ENCODE data around the gene ANKRD55.
A peak's percentile ranks its signal among the peaks of the same experiment; 100 is the strongest.

ANKRD55 gene

GRCh38 chr5:56282216-56282615 is 49.1 kb upstream of the ANKRD55 start (continued):
- TF ChIP-seq, protein P1, sequence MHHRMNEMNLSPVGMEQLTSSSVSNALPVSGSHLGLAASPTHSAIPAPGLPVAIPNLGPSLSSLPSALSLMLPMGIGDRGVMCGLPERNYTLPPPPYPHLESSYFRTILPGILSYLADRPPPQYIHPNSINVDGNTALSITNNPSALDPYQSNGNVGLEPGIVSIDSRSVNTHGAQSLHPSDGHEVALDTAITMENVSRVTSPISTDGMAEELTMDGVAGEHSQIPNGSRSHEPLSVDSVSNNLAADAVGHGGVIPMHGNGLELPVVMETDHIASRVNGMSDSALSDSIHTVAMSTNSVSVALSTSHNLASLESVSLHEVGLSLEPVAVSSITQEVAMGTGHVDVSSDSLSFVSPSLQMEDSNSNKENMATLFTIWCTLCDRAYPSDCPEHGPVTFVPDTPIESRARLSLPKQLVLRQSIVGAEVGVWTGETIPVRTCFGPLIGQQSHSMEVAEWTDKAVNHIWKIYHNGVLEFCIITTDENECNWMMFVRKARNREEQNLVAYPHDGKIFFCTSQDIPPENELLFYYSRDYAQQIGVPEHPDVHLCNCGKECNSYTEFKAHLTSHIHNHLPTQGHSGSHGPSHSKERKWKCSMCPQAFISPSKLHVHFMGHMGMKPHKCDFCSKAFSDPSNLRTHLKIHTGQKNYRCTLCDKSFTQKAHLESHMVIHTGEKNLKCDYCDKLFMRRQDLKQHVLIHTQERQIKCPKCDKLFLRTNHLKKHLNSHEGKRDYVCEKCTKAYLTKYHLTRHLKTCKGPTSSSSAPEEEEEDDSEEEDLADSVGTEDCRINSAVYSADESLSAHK (tag by site-specific recombination; IDR thresholded peaks at IDR 0.05), result no peak
- TF ChIP-seq, protein P2, sequence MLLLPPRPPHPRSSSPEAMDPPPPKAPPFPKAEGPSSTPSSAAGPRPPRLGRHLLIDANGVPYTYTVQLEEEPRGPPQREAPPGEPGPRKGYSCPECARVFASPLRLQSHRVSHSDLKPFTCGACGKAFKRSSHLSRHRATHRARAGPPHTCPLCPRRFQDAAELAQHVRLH (tag by site-specific recombination; IDR thresholded peaks at IDR 0.05), result no peak
- TF ChIP-seq ZNF664 (tag by site-specific recombination; IDR thresholded peaks at IDR 0.05) (no peak), ZNF146 (tag by site-specific recombination; IDR thresholded peaks at IDR 0.05) (no peak), ZNF571 (tag by site-specific recombination; IDR thresholded peaks at IDR 0.05) (no peak), EGR2 (tag by site-specific recombination; IDR thresholded peaks at IDR 0.05; ENCODE audit: low read depth) (no peak), ZBTB10 (tag by site-specific recombination; IDR thresholded peaks at IDR 0.05) (no peak), ZFP41 (tag by site-specific recombination; IDR thresholded peaks at IDR 0.05; ENCODE audit: borderline replicate concordance) (no peak)
- TF ChIP-seq, protein P3, sequence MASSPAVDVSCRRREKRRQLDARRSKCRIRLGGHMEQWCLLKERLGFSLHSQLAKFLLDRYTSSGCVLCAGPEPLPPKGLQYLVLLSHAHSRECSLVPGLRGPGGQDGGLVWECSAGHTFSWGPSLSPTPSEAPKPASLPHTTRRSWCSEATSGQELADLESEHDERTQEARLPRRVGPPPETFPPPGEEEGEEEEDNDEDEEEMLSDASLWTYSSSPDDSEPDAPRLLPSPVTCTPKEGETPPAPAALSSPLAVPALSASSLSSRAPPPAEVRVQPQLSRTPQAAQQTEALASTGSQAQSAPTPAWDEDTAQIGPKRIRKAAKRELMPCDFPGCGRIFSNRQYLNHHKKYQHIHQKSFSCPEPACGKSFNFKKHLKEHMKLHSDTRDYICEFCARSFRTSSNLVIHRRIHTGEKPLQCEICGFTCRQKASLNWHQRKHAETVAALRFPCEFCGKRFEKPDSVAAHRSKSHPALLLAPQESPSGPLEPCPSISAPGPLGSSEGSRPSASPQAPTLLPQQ (tag by site-specific recombination; IDR thresholded peaks at IDR 0.05), result no peak
- TF ChIP-seq, protein P4, sequence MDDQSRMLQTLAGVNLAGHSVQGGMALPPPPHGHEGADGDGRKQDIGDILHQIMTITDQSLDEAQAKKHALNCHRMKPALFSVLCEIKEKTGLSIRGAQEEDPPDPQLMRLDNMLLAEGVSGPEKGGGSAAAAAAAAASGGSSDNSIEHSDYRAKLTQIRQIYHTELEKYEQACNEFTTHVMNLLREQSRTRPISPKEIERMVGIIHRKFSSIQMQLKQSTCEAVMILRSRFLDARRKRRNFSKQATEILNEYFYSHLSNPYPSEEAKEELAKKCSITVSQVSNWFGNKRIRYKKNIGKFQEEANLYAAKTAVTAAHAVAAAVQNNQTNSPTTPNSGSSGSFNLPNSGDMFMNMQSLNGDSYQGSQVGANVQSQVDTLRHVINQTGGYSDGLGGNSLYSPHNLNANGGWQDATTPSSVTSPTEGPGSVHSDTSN (CRISPR knock-in tag; IDR thresholded peaks at IDR 0.05), result no peak

DNA sequence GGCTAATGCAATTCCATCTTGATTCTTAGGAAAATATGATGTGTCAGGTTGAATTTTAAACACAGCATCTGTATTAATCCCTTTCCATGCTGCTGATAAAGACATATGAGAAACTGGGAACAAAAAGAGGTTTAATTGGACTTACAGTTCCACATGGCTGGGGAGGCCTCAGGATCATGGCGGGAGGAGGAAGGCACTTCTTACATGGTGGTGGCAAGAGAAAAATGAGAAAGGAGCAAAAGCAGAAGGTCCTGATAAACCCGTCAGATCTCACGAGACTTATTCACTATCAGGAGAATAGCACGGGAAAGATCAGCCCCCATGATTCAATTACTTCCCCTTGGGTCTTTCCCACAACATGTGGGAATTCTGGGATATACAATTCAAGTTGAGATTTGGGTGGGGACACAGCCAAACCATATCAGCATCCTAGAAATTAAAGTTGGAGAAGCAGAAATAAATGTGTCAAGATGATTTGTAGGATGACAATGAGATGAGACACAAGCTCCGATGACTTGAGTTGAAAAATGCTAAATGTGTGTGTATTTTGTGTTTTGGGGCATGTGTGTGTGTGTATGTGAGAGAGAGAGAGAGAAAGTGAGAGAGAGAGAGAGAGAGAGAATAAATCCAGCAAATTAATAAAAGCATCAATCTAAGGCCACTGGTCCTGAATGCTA is 48.5 kb upstream of the ANKRD55 start:
- POLR2A ChIA-PET, result no interaction called here
- H3K4me1 ChIP-seq (ENCODE audit: control insufficient read depth, insufficient read depth, low read length), result no peaks in the 10 kb centered on the region
- no peaks in the 10 kb centered on the region for H3K36me3 ChIP-seq (ENCODE audit: control insufficient read depth in 2 of 2, insufficient read depth in 1 of 2, low read length in 2 of 2)
- no peak overlapping the region for H3K4me3 ChIP-seq (ENCODE audit: low read depth, low read length)
- H3K27ac ChIP-seq (ENCODE audit: extremely low read depth, low read depth, low read length), result no peak overlapping the region
- CTCF ChIA-PET, result interaction anchor here (0.6 to 1.9 kb wide), 2 partner anchors 11 to 15 kb away, joined by 3 to 15 read pairs; no protein-coding TSS in a partner anchor
- H3K9me3 ChIP-seq (ENCODE audit: control insufficient read depth, insufficient read depth, low read depth, low read length), result no peaks in the 10 kb centered on the region
- TF ChIP-seq SETDB1 (IDR thresholded peaks at IDR 0.05; ENCODE audit: insufficient read length, low read length) (peak; percentile 28), YY1 (tag by site-specific recombination; IDR thresholded peaks at IDR 0.05) (no peak)

DNA sequence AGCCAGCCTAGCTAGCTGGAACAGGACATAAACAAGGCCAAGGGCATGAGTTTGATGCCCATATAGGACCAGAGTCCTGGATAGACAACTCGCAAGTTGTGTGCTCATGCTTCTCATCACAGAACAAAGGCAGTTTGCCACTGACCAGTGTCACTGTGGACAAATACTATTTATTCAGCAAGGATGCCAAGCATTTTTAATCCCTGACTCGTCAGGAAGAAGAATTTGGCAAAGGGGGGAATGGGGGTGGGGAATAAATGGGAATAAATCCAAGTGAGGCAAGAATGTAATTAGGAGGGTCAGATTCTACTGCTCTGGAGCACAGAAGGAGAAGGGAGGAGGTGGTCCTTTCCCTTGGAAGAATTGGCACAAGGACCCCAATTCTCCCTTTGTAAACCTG is 46.8 kb upstream of the ANKRD55 start:
- TF ChIP-seq, protein P5, sequence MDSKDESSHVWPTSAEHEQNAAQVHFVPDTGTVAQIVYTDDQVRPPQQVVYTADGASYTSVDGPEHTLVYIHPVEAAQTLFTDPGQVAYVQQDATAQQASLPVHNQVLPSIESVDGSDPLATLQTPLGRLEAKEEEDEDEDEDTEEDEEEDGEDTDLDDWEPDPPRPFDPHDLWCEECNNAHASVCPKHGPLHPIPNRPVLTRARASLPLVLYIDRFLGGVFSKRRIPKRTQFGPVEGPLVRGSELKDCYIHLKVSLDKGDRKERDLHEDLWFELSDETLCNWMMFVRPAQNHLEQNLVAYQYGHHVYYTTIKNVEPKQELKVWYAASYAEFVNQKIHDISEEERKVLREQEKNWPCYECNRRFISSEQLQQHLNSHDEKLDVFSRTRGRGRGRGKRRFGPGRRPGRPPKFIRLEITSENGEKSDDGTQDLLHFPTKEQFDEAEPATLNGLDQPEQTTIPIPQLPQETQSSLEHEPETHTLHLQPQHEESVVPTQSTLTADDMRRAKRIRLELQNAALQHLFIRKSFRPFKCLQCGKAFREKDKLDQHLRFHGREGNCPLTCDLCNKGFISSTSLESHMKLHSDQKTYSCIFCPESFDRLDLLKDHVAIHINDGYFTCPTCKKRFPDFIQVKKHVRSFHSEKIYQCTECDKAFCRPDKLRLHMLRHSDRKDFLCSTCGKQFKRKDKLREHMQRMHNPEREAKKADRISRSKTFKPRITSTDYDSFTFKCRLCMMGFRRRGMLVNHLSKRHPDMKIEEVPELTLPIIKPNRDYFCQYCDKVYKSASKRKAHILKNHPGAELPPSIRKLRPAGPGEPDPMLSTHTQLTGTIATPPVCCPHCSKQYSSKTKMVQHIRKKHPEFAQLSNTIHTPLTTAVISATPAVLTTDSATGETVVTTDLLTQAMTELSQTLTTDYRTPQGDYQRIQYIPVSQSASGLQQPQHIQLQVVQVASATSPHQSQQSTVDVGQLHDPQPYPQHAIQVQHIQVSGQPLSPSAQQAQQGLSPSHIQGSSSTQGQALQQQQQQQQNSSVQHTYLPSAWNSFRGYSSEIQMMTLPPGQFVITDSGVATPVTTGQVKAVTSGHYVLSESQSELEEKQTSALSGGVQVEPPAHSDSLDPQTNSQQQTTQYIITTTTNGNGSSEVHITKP (tag by site-specific recombination; IDR thresholded peaks at IDR 0.05), result peak; percentile 66
- no peak for TF ChIP-seq ZNF626 (tag by site-specific recombination; IDR thresholded peaks at IDR 0.05)
- CTCF ChIA-PET, result interaction anchor here (1.2 kb wide), 1 partner anchor 9 kb away, joined by 4 read pairs; no protein-coding TSS in a partner anchor
- H3K4me3 ChIP-seq (ENCODE audit: low read depth, low read length), result no peak overlapping the region
- no peaks in the 10 kb centered on the region for H3K36me3 ChIP-seq (ENCODE audit: control insufficient read depth in 2 of 2, insufficient read depth in 1 of 2, low read length in 2 of 2)
- POLR2A ChIA-PET, result no interaction called here
- no peak overlapping the region for H3K27ac ChIP-seq (ENCODE audit: extremely low read depth, low read depth, low read length)
- H3K9me3 ChIP-seq (ENCODE audit: control insufficient read depth, insufficient read depth, low read depth, low read length), result no peaks in the 10 kb centered on the region
- no peaks in the 10 kb centered on the region for H3K4me1 ChIP-seq (ENCODE audit: control insufficient read depth, insufficient read depth, low read length)

Measured in HEK293 (cell line).